ENCODE results near the gene CAV2.

- no peak for TF ChIP-seq EGR1 (IDR thresholded peaks at IDR 0.05; ENCODE audit: borderline replicate concordance, low read depth, low read length)
- TF ChIP-seq CTCF (IDR thresholded peaks at IDR 0.05; ENCODE audit: control extremely low read depth in 1 of 3, insufficient read depth in 1 of 3, low read depth in 1 of 3, low read length in 3 of 3) = no peak
- TF ChIP-seq TAF1 (IDR thresholded peaks at IDR 0.05; ENCODE audit: low read depth, low read length) = no peak
- TF ChIP-seq EZH2 (IDR thresholded peaks at IDR 0.05; ENCODE audit: low read depth, low read length, severe bottlenecking) = no peak
- no peak for TF ChIP-seq POLR2AphosphoS5 (IDR thresholded peaks at IDR 0.05; ENCODE audit: low read depth, low read length)
- no peak for TF ChIP-seq BCL11A (IDR thresholded peaks at IDR 0.05; ENCODE audit: low read depth in 2 of 2, low read length in 2 of 2)
- TF ChIP-seq PHF8 (conservative IDR thresholded peaks at IDR 0.05; ENCODE audit: low read depth, low read length) = no peak
- no peak for TF ChIP-seq SUZ12 (IDR thresholded peaks at IDR 0.05; ENCODE audit: low read length)
- TF ChIP-seq YY1 (IDR thresholded peaks at IDR 0.05; ENCODE audit: low read depth, low read length) = no peak
- TF ChIP-seq POLR2A (IDR thresholded peaks at IDR 0.05; ENCODE audit: control extremely low read depth in 1 of 2, low read depth in 2 of 2, low read length in 2 of 2) = no peak
- no peak for TF ChIP-seq POU5F1 (IDR thresholded peaks at IDR 0.05; ENCODE audit: low read depth, low read length)
- TF ChIP-seq TAF7 (optimal IDR thresholded peaks at IDR 0.05; ENCODE audit: borderline replicate concordance, low read depth, low read length) = no peak
- TF ChIP-seq SP1 (IDR thresholded peaks at IDR 0.05; ENCODE audit: low read depth, low read length) = no peak
Observed at GRCh38 chr7:116530107-116530820, 30.7 kb downstream of the CAV2 start.
